Raji (cell line): ENCODE measurements around the gene IQSEC2.

Source experiments
- POLR2A ChIP-seq: IDR thresholded peaks from 2 replicates; pipeline ENCODE4 v1.6.1; 2011; ENCODE audit warnings: low read depth, low read length, control low read depth; ENCODE audit not compliant: insufficient read depth

The IQSEC2 gene

DNA sequence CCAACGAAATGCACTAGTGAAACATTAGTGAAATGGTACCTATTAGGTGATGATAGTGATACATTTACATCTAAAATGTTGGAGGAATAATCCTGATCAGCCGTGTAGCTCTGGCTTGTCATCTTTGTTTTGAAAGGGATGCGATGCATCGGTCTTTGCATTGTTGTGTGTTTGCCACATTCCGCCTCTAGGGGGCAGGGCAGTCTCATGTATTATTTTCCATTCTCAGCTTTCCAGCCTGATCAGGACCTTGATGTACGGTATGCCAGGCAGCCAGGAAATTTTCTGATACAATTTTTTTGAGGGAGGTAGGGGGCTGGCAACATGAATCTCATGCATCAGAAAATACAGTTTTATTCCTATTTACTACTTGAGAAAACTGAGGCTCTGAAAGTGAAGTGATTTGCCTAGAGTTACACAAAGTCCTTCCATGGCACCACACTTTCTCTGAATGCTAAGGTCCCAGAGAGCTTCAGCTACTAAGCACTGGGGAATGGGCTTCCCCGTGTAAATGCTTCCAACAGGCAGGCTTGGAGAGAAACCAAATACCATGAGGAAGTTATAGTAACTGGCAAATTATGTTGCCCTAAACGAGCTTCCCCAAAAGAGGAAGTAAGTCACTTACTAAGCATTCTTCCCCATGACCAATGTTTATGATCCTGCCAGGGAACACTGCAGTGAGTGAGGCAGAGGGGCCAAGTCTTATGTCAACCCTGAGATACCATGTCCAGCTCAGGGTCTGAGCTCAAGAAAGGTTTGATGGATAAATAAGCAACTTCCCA, 31.8 kb upstream of the IQSEC2 start:
- no peak for TF ChIP-seq POLR2A

DNA sequence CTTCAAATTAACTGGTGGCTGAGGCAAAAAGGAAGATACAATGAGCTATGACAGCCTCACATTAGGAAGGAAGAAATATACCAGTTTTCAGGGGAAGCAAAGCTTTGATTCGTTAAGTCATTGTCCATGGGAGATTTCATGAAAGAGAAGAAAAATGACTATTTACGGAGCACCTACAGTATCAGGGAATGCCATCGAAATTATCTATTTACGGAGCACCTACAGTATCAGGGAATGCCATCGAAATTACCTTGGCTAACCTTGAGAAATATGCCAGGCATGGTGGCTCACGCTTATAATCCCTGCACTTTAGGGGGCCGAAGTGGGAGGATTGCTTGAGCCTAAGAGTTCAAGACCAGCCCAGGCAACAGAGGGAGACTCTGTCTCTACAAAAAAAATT, 28.5 kb upstream of the IQSEC2 start:
- no peak for TF ChIP-seq POLR2A

DNA sequence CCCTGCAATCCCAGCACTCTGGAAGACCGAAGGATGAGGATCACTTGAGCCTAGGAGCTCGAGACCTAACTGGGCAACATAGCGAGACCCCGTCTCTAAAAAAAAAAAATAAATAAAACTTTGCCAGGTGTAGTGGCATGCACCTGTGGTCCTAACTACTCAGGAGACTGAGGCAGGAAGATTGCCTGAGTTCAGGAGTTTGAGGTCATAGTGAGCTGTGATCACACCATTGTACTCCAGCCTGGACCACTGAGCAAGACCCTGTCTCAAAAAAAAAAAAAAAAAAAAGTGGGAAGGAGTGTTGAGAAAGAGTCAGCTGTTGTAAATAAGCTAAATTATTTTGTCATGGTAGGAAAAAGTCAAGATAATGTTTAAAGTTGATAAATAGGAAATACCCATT, 27.5 kb upstream of the IQSEC2 start:
- TF ChIP-seq POLR2A, result no peak

DNA sequence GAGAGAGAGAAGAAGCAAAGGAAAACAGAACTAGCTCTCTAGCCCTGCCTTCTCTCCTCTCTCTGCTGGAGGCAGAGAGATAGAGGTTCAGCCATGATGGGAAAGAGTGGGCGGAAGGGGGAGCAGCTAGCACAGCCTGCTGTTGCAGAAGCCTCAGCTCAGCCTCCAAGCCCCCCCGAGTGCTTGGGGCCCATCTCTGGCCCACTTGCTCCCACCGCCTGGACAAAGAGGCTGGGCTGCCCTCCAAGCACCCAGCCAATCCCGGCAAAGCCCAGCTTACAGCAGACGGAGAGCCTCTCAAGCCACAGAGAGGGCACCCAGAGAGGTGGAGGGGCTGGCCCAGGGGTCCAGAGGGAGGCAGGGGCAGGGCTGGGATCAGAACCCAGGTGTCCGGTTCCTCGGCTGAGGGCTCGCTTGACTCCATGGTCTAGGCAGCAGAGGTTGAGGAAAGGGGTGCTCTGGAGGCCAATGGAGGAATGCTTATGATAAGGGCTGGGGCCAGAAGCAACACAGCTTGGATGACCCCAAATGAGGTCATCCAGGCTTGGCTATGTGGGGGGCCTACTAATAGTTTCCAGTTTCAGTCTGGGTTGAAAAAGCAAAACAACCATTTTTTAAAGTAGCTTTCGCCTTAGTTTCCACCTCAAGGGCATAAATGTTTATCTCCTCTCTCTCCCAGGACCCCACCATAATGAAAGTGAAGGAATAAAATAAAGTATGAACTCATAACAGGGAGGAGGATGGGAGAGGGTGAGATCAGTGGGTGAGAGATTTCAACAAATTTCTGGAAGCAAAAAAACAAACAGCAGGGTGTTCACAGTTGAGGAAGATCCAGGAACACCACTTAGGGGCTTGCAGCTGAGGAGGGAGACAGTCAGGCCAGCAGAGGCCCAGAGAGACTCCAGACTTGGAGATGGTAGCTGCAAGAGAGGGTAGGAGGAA, 24.9 kb upstream of the IQSEC2 start:
- no peak for TF ChIP-seq POLR2A

DNA sequence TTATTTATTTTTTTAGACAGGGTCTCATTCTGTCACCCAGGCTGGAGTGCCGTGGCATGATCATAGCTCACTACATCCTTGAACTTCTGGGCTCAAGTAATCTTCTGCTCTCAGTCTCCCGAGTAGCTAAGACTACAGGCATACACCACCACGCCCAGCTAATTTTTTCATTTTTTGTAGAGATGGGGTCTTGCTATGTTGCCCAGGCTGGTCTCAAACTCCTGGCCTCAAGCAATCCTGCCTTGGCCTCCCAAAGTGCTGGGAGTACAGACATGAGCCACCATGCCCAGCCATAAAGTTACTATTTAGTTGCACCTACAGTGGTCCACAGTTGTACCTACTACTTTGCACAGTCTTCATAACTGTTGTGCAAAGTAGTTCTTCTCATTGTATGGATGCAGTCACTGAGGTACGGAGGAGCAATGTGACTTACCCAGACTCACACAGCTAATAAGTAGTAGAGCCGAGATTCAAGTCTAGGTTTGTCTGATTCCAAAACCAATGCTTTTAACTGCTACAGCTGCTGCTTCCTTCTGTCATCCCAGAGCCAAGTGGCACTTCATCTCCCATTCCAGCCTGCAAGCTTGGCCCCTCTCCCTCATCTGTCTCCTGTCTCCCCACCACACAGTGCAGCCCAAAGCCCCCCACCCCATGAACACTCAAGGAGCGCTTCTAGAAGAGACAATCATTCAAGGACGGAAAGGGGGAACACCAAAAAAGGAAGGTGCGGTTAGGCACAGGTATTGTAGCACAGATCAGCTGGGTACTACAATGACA, 24.0 kb upstream of the IQSEC2 start:
- TF ChIP-seq POLR2A, result no peak

DNA sequence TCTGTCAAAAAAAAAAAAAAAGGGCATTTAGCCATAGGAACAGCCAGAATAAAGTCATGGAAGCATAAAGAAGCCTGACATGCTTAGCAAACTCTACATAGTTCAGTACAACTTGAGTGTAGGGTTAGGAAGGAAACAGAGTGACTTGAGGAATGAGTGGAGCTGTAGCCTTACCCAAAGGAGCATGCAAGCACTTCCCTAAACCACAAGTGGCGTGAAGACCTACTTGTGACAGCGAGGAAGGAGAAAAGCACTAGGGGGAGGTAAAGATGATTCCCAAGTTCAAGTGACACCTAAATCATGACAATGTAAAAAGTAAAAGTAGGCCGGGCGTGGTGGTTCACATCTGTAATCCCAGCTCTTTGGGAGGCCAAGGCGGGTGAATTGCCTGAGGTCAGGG, 21.8 kb upstream of the IQSEC2 start:
- TF ChIP-seq POLR2A, result no peak

DNA sequence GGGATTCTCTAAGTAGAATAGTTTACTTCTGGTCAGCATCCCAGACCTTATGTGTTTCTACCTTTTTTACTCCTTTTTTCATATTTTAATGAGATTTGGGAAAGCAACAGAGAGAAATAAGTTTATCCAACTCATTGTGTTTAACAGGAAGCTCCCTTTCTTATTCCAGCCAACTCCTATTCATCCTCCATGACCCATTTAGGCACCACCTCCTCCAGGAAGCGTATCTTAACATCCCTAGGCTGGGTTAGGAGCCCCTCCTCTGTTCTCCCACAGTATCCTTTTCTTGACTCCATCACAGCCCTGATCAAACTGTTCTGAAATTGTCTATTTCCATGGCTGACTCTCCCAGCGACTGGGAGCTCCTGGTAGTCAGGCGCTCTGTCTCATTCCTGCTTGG, 18.8 kb upstream of the IQSEC2 start:
- TF ChIP-seq POLR2A, result no peak

DNA sequence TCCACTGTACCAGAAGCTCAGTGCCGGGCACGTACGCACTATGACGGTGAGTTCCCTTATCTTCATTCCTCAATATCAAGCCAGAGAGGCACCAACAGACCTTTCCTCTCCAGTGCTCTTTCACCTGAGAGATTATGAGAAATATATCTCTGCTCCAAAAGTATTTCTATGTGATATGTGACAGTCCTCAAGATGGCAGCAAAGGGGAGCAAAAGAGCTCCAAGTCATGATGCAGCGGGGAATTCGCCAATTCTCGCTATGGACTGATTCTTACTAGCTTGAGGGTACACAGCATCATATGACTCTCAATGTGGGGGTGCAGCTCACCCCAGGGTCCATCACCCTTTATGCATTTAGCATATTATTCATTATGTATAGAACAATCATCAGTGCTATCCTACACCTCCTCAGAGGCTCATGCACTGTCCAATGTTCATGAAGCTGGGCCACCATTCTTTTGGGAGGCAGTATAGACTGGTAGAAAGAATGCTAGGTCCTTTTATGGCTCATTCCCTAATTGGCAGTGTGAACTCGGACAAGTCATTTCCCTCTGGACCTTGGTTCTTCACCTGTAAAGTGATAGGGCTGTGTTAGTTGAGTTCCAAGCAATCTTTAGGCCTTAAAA, 12.8 kb upstream of the IQSEC2 start:
- no peak for TF ChIP-seq POLR2A

DNA sequence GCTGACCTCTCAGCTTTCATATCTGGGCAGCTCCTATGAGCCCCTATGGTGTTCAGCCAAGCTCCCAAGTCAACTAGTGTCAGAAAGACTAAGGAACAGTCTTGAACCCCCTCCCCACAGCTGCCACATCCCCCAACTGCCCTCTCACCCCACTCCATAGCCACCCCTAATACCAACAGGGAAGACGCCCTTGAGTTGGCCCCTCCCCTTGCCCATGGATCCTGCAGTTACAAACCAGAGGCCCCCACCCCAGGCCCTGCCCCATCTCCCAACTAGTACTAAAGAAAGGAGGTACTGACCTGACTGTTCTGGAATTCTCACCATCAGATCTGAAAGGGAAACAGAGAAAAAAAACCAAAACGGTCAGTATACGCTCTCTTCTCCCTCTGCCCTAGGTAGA, 10.2 kb upstream of the IQSEC2 start:
- no peak for TF ChIP-seq POLR2A

DNA sequence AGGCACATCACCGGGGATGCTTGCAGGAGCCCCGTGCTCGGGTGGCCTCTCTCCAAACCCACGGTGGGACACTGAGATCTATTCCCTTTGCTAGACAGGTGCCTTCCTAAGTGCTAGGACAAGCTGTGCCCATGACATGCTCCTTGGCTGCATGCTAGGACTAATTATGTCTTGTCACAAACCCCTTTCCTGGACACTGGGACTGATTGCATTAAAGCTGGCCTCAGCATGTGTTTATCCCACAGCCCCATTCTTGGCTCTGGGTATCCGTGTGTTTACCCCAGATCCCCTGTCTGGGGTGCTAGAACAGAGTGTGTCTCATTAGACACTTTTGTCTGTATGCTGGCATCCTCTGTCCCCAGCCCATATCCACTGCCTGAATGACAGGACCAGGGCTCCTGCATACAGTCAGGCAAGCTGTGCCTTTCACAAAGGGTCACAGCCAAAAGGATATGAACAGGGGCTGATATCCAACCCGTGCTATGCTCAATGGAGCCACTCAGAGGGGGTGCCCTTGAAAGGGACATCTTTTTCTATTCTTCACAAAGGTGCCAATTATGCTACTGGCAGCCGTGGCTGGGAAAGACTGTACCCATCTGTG, 9.2 kb upstream of the IQSEC2 start:
- TF ChIP-seq POLR2A, result no peak

DNA sequence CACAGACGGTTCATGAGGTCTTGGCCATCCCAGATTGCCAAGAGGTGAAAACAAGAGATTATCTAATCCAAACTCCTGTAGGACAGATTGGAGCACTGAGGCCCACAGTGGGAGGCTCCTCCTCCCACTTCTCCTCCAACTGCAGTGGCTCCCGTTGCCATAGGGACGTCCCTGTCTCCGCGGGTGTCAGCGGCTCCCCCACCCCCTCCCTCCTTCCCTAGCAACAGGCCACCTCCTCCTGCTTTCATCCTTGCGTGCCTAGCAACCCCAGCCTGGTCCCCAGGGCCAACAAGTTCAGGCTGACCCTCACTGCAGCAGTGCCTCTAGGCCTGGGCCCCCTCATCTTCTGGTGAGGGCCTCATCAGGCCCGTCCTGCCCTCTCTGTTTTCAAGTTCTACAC, 6.8 kb upstream of the IQSEC2 start:
- TF ChIP-seq POLR2A, result no peak

DNA sequence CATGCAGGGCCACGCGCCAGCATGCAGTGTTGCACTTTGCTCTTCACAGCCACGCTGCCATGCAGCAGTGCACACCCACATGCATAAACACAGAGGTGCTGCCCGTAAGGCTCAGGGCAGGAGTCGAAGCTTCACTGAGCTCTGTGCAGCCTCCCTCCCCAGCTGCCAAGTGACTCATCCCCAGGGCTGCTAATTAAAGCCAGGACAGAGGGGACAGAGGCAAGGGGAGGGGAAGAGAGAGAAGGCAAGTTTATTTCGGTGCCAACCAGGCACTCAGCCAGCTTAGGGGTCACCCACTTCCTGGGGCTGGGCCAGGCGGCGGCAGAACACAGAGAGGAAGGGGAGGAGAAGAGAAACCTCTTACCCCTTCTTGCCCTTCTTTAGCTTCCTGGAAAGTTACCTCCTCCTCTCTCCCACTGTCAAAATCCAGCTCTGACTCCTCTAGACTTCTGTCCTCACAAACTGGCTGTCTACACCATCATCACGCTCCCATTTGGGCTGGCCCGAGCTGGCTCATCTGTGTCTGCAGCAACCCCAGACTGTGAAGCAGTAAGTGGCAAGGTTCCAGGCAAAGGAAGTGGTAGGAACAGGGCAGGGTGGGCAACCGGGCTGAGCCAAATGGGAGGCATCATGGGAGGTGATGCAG, 6.2 kb upstream of the IQSEC2 start:
- TF ChIP-seq POLR2A, result no peak

DNA sequence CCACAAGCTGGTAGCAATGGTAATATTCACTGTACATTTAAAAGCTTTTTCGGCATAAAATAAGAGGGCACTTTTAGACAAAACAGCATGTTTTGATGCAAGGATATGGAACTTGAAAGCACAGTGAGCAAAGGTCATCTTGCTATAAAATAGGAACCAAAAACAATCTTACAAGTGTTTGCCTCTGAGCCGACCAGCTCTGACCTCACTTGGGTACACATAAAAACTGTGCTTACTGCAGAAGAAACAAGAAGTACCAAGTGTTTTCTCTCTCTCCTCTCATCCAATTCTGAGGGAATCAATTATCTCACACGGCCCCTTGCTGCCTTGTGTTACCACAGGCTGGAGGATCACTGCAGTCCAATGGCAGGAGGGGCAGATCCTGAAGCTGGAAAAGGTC, 4.8 kb upstream of the IQSEC2 start:
- TF ChIP-seq POLR2A, result no peak

DNA sequence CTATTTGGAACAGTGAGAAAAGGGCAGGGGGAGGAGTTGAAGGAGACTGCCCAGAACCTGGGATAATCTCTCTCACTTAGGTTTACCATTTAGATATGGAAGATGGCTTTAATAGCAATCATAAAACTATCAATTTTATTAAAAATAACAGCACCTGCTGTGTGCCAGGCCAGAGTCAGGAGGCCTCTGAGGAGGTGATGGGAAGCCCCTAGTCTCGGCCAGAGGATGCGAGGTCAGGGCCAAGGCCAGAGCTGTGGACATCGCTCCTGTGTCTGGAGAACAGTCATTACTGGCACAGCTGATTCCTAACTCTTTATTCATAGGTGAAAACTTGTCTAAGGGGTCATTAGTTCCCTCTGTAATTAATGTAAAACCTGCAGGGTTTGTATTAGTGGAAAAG, 4.2 kb upstream of the IQSEC2 start:
- TF ChIP-seq POLR2A, result no peak

DNA sequence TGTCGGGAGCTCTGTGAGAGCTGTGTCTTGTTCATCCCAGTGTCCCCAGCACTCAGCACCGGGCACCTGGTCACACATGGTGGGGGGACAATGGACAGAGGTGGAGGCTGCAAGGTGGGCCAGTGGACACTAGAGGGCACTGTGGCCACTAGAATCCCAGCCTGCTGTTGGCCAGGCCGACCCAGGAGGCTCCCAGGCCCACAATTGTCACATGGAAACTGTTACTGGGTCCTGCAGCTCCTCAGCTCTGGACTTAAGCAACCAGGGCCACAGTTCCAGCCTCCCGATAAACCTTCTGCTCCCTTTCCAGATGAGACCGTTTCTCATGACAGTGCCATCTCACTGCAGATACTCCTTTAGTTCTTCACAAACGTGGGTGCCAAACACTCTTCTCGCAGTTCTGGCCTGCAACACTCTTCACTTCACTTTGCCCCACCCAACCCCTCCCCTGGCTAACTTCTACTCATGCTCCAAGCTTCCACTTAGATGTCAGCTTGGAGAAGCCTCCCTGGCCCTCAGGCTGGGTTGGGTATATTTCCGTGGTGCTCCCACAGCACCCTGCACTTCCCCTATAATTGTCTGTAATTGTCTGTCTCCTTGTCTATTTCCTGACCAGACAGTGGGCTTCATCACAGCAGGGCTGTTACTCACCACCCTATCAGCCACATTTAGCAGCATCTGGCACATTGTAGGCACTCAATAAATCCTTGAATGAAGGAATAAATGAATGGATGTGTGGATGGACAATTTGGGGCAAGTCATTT, 3.5 kb upstream of the IQSEC2 start:
- TF ChIP-seq POLR2A, result no peak
